Occipital lobe (tissue), 2 donors: ENCODE measurements around the gene GPC6. TPM values are rescaled to one million over a fixed set of nuclear protein-coding genes. Genes with fewer than 3 reads are reported as not detected.

Experiments
- DNase-seq: peaks from one replicate; lab custom pipeline; 2025; lab: John Stamatoyannopoulos, UW
- total RNA-seq: library from RNA; depleted of rRNA; stranded (reverse); fragments of >200 nt; gene quantifications from one replicate; pipeline ENCODE4 v1.2.3, GENCODE V29; 2014

Gene GPC6
- total RNA-seq, 1 donor from 2014 or later = 9.8 TPM

DNA sequence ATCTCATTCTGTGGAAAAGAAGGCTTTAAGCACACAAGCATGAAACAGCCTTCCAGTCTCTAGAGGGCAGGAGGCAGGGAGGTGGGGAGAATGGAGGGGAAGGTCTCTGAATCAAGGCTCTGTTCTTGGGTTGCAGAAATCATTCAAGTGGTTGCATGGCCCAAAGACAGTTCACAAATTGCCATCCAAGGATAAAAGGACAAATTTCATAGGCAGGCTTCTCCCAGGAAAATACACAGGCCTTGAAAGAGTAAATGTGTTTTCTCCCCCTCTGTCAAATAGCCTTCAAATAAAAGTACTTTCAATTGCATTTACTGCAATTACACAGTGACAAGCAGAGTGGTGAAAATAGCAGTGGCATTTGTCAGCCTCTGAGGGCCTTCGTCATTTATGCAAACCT is 802.0 kb downstream of the GPC6 start:
- DNase-seq = no peak

DNA sequence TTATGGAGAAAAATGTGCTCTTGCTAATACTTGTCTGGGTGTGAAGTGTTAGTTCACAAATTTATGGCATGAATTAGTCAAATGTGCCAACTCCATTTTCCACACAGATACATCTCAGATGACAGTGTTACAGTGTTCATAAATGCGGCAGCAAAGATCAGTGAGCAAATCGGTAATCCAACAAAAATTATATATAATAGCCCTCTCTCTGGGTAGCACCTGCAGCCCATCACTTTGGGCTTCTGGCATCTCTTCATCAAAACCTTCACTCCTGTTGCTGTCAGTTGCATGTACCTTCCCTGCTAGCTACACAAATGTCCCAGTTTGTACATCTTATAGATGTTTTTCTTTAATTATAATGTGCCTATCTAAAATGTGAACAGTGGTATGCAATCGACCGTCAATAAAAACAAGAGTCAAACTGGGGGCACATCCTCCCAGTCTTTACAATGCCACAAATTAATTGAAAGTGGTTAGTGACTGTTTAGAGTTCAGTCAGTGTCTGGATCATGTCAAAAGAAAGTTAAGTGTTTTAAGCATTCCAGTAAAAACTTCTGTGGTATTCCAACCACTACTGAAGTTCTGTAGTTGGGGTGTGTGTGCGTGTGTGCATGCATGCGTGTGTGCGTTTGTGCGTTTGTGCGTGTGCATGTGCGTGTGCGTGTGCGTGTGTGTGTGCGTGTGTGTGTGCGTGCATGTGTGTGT is 804.0 kb downstream of the GPC6 start:
- DNase-seq = no peak

DNA sequence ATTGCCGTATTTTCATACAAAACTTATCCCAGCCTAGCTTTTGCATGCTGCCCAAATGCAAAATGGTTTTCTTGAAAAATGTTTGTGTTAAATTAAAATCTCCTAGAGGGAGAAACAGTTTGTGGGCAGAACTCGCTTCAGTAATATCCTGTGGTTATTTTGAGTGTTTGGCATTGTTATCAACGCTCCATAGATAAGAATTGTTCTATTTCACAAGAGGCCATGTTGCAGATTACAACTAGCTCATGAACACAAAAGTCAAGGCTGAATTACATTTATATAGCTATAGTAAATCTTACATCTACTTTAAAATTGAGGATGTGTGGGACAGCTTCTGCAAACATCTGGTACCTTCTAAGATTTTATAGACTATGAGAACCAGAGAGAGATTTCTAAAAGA is 805.0 kb downstream of the GPC6 start:
- DNase-seq = no peak

DNA sequence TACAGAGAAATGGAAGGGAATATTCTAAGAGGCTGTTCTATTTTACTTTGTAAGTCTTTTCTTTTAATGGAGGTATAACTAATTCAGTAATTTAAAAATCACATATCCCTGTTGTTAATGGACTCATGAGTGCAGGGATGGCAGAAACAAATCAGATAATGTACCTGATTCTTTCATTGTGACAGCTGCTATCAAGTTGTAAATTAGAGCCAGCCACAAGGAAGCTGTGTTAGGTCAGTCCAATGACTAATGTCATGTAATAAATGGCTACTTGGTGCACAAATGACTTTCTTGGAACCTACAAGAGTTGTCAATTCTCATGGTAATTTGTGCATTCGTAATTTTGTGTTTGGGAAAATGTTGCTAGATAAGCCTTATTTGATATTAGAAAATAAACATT is 806.5 kb downstream of the GPC6 start:
- DNase-seq = no peak

DNA sequence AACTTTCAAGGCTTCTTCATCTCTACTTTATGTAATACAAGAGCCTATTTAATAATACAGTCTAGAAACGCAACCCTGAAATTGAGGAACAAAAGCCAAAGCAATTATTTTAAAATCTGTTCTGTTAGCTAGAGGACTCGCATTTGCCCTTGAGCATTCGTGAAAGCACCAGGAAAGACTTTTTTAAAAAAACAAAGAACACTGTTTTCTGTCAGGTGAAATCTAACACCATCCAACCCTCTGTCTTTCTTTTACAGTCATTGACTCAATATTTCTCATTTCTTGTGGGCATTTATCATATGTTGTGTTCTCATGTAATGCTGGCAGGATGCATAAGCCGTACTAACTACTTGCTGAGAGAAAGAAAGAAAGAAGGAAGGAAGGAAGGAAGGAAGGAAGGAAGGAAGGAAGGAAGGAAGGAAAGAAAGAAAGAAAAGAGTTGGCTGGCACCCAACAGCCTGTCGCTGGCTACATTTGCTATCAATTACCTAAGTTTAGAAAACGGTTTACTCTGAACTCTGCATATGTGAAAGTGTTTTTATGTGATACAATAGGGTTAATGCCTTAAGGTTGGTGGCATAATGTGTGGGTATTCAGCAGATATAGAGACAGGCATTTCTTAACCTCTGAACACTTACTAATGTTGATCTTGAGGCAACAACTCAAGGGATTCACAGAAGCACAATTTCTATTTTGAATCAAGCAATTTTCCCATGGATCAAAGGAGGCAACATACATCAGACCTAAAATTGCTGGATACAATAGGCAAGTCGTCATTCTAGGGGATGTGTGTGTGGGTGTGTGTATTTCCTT is 807.4 kb downstream of the GPC6 start:
- no peak for DNase-seq

- no peak for DNase-seq
Measured at GRCh38 chr13:94050039-94050438, 823.4 kb downstream of the GPC6 start.

DNA sequence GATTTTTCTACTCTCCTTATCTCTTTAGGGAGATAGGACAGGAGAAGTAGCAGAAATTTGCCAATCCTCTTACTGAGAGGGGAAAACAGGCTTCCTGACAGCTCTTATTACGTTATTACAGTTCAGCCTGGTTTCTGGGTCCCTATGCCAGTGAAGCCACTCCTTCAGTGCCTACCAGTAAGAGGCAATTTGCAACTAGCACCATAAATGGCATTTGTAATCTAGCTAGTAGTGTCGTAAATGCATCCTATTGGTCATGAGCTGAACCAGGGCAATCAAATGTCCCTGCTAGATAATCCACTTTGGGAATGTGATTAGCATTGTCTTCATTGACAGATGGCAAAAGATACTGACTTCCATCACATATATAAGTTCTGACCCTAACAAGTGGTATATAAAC is 824.1 kb downstream of the GPC6 start:
- DNase-seq = no peak

GRCh38 chr13:94053986-94054593 is 827.5 kb downstream of the GPC6 start:
- no peak for DNase-seq

GRCh38 chr13:94056362-94056990 is 829.9 kb downstream of the GPC6 start:
- no peak for DNase-seq

DNA sequence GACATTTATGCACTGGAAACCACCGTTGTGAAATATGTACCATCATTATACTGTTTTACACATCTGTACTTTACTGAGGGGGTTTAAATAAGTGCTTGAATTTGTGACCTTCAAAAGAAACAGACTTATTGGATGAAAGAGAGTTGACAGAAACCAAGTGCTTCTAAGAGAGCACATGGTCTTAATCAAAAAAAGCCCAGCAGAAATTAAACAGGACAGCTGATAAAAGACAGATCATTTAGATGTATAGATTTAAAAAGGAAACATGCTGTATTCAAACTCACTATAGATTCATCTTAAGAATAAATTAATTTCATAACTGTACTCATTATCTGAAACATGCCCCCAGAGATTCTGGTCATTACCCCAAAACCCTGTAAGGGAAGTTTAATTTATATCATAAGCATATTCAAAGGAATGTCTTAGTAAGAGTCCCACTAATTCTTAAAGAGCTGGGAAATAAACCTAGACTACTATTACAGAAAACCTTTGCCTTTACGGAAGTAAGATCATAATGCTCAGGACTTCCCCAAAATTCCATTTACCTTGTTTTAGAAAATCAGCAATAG is 831.1 kb downstream of the GPC6 start:
- DNase-seq = no peak

DNA sequence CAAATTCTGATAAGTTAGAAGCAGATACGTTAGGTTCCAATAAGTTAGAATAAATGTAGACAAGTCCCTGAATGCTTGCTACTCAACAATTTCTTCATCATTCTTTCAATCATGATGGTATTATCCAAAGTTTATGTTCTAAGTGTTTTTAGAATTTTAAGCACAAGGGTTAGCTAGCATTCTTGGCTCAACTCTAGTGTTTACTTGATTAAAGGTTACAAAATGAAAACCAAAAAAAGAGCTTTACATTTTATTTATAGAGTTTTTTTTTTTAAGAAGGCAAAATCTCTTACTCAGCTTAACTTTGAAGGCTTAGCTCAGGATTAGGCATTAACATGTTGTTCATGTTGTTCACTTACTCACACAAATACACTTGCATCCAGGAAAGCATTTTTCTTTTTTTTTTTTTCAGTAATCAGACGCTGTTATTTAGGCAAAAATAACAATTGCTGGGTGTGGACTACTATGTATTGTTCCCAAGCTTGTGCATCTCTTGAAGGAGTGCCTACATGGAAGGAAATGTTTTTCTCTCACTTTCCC is 832.3 kb downstream of the GPC6 start:
- no peak for DNase-seq

DNA sequence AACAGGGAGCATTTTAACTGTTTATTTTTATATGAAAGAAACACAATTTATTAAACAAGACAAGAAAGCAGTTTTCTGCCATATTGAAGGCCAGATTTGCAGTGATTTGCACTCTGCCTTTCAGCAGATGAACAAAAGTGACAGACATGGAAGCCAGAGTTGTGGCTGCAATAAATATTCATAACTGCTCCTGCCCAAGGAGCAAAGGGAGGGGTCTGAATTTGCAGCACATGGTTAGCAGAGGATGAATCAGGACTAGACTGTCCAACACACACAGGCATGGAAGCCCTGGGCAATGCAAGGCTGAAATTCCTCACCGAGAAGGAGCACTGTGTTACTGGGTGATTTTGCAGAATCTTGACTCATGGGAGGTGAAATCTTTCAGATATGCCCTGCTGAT is 834.7 kb downstream of the GPC6 start:
- no peak for DNase-seq

DNA sequence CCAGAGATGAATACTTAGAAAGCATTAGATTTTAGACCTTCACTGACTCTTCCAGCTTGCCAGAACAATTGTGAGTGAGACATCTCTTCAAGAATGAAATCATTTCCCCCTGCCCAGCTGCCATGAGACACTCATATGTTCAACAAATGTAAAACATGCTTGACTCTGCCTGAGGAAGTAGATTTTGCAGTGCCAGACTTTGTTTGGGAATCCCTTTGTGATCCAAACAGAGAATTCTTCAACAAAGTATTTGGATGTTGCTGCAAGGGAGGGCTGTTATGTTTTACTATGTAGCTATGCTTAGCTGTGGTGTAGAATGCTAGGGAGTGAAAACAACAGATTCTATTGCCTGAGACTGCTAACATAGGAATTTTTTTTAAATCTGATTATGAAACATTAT is 836.5 kb downstream of the GPC6 start:
- no peak for DNase-seq

GRCh38 chr13:94063848-94064247 is 837.2 kb downstream of the GPC6 start:
- DNase-seq = no peak

- no peak for DNase-seq
Measured at GRCh38 chr13:94065741-94066140, 839.1 kb downstream of the GPC6 start.

DNA sequence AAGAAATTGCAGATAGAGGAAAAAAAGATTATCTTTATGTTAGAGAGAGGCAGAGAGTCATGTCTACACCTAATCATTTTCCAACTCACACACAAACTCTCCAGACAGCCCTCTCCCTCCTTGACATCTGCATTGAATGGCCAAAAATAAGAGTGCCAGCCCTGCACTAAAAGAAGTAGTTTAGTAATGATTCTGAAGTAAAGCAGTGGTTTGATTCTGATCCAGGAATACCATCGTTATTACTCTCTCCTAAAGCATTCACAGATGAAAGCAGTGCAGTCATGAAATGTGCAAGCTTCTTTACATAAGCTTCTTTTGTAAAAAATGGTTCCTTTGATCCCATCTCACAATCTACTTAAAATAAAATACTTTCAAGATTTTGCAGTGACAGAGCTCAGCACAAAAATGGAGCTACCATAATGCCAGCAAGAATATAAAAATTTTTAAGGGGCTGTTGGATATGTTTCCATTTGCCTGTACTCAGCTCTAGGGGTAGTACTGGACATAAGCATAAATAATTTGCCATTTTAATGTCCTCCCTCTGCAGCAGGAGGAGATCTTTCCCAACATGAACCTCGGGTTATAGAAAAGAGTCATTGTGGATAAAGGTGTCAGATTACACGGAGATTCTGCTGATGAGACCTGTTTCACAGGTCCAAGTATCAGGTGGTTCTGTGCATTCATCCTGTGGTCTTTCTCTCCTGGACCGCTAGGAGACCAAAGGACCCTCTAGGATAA is 846.6 kb downstream of the GPC6 start:
- DNase-seq = no peak

DNA sequence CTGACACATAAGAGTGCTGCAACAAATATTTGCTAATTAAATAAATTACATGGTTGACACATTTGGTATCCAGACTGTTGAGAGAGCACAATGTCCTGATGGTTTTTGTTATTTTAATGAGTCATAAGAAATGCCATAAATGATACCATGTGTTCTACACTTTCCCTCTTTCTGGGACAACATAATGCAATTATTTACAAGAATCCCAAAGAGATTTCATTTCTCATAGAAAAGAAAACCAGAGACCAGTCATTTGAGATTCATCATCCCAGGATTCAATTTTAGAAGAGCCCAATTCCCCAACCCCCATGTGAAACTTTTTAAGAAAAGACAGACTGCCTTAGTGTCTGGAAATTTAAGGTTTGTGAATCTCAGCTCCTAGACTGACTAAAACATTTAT is 853.3 kb downstream of the GPC6 start:
- no peak for DNase-seq

DNA sequence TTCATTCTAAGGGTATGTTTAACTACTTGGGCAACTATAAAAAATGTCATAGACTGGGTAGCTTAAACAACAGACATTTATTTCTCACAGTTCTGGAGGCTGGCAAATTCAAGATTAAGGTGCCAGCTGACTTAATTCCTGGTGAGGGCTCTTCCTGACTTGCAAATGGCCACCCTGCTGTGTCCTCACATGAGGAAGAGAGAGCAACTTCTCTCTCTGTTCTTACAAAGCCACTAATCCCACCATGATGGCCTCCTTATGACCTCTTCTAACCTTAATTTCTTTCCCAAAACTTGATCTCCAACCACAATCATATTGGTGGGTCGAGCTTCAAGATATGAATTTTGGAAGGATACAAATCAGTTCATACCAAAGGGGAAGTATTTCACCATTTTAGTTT is 853.9 kb downstream of the GPC6 start:
- no peak for DNase-seq

DNA sequence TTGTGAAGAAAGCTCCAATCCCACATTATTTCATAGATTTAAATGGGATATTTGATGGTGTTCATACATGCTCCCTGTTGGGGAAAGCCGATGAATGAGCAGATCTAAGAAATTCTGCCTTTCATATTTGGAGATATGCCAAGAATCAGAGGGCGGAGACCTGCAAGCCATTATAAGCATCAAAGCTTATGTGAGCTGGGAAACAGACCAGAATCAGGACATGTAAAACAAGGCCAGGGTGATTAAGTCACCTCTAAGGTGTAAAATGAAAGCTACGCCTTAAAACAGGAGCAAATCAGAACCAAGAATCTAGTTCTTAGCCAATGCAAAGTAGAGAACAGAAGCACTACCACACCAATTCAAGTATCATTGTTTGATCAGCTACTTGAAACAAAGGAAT is 860.5 kb downstream of the GPC6 start:
- no peak for DNase-seq

DNA sequence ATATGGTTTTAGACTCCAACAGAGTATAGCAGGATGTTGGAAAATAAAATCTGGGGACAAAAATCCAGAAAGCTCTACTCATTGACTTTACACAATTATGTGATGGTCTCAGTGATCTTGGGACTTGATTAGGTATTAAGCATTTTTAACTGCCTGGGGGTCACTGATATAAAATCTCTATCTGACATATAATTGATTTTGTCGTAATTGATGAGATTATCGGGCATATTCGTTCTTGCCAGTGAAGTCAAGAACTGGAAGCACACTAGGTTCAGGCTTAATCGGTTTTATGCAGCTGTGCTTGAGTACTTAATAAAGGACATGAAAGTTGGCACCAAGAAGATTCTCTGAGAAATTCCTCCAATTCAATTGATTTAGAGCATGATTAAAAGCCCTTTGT is 862.1 kb downstream of the GPC6 start:
- DNase-seq = no peak
